Activated CD4-positive, alpha-beta T cell treated with anti-CD3 and anti-CD28 coated beads for 36 hours (primary cell): ENCODE results near the gene SLAMF7. TPM values are rescaled to one million over a fixed set of nuclear protein-coding genes. Genes with fewer than 3 reads are reported as not detected.

ENCODE experiments used
- ATAC-seq: fragments of 200-7000 bp; cut with Tn5 transposase; one replicate; pipeline ENCODE4 v1.10.0; 2021; ENCODE audit warnings: mild to moderate bottlenecking, moderate library complexity
- CTCF ChIA-PET: fragments of 350-600 bp; sonication (Branson Sonifier 250); formaldehyde crosslinking; loops from one replicate; lab custom pipeline; 2021; ENCODE audit warnings: antibody characterized with exemption; lab: Charles Lee
- POLR2A ChIA-PET: fragments of 350-600 bp; sonication (Branson Sonifier 250); formaldehyde crosslinking; loops from one replicate; lab custom pipeline; 2021; ENCODE audit warnings: antibody characterized with exemption, inconsistent platforms; lab: Charles Lee
- DNase-seq: peaks from one replicate; pipeline ENCODE4 v3.0.0-alpha.2; 2020
- H3K27ac Mint-ChIP-seq: one replicate; pipeline ENCODE4 v1.8.0; 2021; ENCODE audit warnings: mixed read lengths
- H3K27me3 Mint-ChIP-seq: one replicate; pipeline ENCODE4 v1.8.0; 2021; ENCODE audit warnings: mixed read lengths
- H3K36me3 Mint-ChIP-seq: one replicate; pipeline ENCODE4 v1.8.0; 2021; ENCODE audit warnings: low read depth, mixed read lengths
- H3K4me1 Mint-ChIP-seq: one replicate; pipeline ENCODE4 v1.8.0; 2021; ENCODE audit warnings: mixed read lengths
- H3K4me3 Mint-ChIP-seq: one replicate; pipeline ENCODE4 v1.8.0; 2021; ENCODE audit warnings: mild to moderate bottlenecking, moderate library complexity, mixed read lengths
- H3K9me3 Mint-ChIP-seq: one replicate; pipeline ENCODE4 v1.8.0; 2021; ENCODE audit warnings: low read depth, mixed read lengths
- intact Hi-C, 2 experiments: fragments of 100-400 bp; cut with DNase I in 1 of 2; cut with micrococcal nuclease in 1 of 2; formaldehyde crosslinking; loops; one replicate each; pipeline versions ENCODE4 v1.14.2 to v1.15.1; 2022 to 2024; cut with DNase I, micrococcal nuclease
- total RNA-seq, 2 experiments: library from RNA; stranded (reverse); gene quantifications; one replicate each; pipeline ENCODE4 v1.2.3, GENCODE V29; 2021

The SLAMF7 gene
- total RNA-seq, 2 experiments from 2014 or later = 35.9 to 40.3 TPM

- H3K9me3 Mint-ChIP-seq = no peaks in the 10 kb centered on the region
- H3K27ac Mint-ChIP-seq = peak overlapping the region; percentile 59
- ChIA-PET POLR2A (no interaction called here), CTCF (interaction anchor here (0.6 to 11.4 kb wide), 13 partner anchors 8 to 180 kb away, joined by 3 to 130 read pairs (median 6); no protein-coding TSS in a partner anchor)
- no peaks in the 10 kb centered on the region for H3K27me3 Mint-ChIP-seq
- ATAC-seq (no peak), DNase-seq (no peak)
- intact Hi-C loops = no loop called here
- no peak overlapping the region for H3K4me3 Mint-ChIP-seq
- peaks cover 58% of the 10 kb centered on the region for H3K4me1 Mint-ChIP-seq
- H3K36me3 Mint-ChIP-seq = no peaks in the 10 kb centered on the region
Observed at GRCh38 chr1:160773093-160773492, 34.0 kb downstream of the SLAMF7 start.

GRCh38 chr1:160774886-160775719 lies 36.1 kb downstream of the SLAMF7 start:
- ChIA-PET CTCF (interaction anchor here (0.7 to 11.4 kb wide), 21 partner anchors 7 to 313 kb away, joined by 3 to 130 read pairs (median 6); partner anchors contain the start of genes CD48, ITLN1, ITLN2 and LY9), POLR2A (no interaction called here)
- intact Hi-C loops = loop anchor here (5.0 kb wide), 2 partner anchors 102 to 177 kb away; partner anchors contain the start of gene ITLN2 (in 1 of the 2)
- ATAC-seq = peak; percentile 89
- peaks cover 51% of the 10 kb centered on the region for H3K4me1 Mint-ChIP-seq
- no peak overlapping the region for H3K4me3 Mint-ChIP-seq
- H3K9me3 Mint-ChIP-seq = no peaks in the 10 kb centered on the region
- peak; percentile 48 for DNase-seq
- H3K27ac Mint-ChIP-seq = peak overlapping the region; percentile 81
- H3K27me3 Mint-ChIP-seq = no peaks in the 10 kb centered on the region
- H3K36me3 Mint-ChIP-seq = no peaks in the 10 kb centered on the region

DNA sequence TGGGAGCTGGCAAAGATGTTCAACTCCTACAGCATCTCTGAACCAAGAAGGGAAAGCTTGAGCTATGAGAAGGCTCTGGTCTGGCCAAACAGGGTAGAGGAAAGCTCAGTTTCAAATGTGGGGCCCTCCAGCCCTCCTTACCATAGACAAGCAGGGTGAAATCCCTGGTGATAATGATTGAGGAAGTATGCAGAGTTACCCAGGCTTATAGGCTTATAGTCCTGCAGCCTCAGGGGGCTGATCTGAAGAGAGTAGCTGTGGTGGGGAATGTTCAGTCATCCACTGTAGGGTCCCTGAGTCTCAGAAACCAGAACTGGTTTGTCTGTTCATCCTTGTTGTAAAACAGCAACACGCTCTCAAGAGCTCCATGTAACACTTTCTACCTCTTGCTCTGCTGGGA lies 37.1 kb downstream of the SLAMF7 start:
- H3K27ac Mint-ChIP-seq = no peak overlapping the region
- CTCF ChIA-PET = interaction anchor here (0.7 to 11.4 kb wide), 24 partner anchors 8 to 321 kb away, joined by 3 to 130 read pairs (median 6); partner anchors contain the start of genes CD48, ITLN2 and LY9
- DNase-seq (no peak), ATAC-seq (no peak)
- H3K27me3 Mint-ChIP-seq = no peaks in the 10 kb centered on the region
- peaks cover 46% of the 10 kb centered on the region for H3K4me1 Mint-ChIP-seq
- no peaks in the 10 kb centered on the region for H3K36me3 Mint-ChIP-seq
- H3K9me3 Mint-ChIP-seq = no peaks in the 10 kb centered on the region
- no peak overlapping the region for H3K4me3 Mint-ChIP-seq
- POLR2A ChIA-PET = interaction anchor here (1.6 kb wide), 1 partner anchor 108 kb away, joined by 5 read pairs; the partner anchor contains the start of gene ITLN1
- intact Hi-C loops = loop anchor here (2.0 to 5.0 kb wide), 3 partner anchors 101 to 176 kb away; partner anchors contain the start of gene ITLN2 (in 1 of the 2)

- ATAC-seq = peak; percentile 38
- Mint-ChIP-seq H3K36me3 (no peaks in the 10 kb centered on the region), H3K27me3 (no peaks in the 10 kb centered on the region), H3K4me3 (no peak overlapping the region), H3K9me3 (no peaks in the 10 kb centered on the region), H3K4me1 (peaks cover 50% of the 10 kb centered on the region), H3K27ac (peak overlapping the region; percentile 5)
- DNase-seq = peak; percentile 64
- ChIA-PET POLR2A (interaction anchor here (1.5 to 1.6 kb wide), 2 partner anchors 10 to 107 kb away, joined by 5 to 9 read pairs; partner anchors contain the start of gene ITLN1), CTCF (interaction anchor here (0.6 to 11.4 kb wide), 38 partner anchors 9 to 512 kb away, joined by 3 to 130 read pairs (median 4); partner anchors contain the start of genes CD48, ITLN1, ITLN2 and LY9)
- intact Hi-C loops = loop anchor here (1.0 to 5.0 kb wide), 5 partner anchors 53 to 177 kb away; partner anchors contain the start of gene ITLN2 (in 2 of the 2)
Observed at GRCh38 chr1:160777486-160778089, 38.5 kb downstream of the SLAMF7 start.

DNA sequence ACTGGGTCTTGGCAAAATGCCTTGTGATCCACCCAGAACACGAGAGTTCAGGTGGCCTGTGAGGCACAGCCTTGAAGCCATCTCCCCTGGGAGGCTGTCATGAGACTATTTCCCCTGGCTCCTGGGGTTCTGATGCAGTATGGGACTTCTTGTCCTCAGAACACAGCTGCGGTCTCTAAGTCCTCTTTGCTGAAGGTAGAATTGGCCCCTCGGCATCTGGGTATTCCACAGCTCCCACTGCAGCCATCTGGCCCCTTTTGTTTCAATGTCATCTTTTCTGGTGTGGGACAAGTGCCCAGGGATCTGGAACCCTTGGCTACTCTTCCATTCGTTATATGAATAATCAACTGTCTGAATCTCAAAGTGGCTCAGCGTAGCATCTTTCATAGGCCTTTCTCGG lies 39.9 kb downstream of the SLAMF7 start:
- CTCF ChIA-PET = interaction anchor here (1.1 to 8.3 kb wide), 12 partner anchors 10 to 173 kb away, joined by 3 to 95 read pairs (median 9); partner anchors contain the start of gene LY9
- no peaks in the 10 kb centered on the region for H3K27me3 Mint-ChIP-seq
- POLR2A ChIA-PET = no interaction called here
- H3K27ac Mint-ChIP-seq = no peak overlapping the region
- ATAC-seq (no peak), DNase-seq (no peak)
- H3K4me3 Mint-ChIP-seq = no peak overlapping the region
- no peaks in the 10 kb centered on the region for H3K36me3 Mint-ChIP-seq
- intact Hi-C loops = loop anchor here (5.0 kb wide), 2 partner anchors 98 to 173 kb away; partner anchors contain the start of gene ITLN2 (in 1 of the 2)
- H3K9me3 Mint-ChIP-seq = no peaks in the 10 kb centered on the region
- H3K4me1 Mint-ChIP-seq = peaks cover 48% of the 10 kb centered on the region

DNA sequence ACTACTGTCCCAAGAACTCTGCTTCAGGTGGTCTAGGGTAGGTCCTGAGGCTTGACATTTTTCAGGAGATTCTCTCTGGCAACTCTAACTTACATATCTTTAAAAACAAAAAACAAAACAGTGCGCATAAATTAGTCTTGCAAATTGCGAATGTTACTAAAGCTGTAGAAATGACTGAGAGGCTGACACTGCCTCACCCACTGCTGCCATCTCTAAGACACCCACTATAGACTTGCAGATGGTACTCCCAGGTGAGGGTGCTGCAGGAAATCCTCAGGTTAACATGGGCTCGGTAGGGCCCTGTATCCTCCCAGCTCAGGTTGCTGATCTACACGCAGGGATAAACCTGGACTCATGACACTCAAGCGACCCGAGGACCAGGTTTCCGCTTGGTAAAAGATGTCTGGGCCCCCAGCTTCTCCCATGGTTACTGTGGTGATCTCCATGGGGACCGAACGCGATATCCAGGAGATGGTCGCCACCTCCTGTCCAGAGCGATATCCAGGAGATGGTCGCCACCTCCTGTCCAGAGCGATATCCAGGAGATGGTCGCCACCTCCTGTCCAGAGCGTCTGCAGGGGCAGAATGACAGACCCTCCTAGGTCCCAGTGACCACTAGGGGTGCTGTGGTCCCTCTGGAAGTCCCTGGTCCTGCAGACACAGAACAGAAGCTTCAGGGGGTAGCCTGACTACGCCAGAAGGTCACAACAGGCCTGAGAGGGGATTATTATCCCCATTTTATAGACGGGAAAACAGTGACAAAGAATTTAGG lies 40.8 kb downstream of the SLAMF7 start:
- POLR2A ChIA-PET = no interaction called here
- intact Hi-C loops = loop anchor here (5.0 kb wide), 2 partner anchors 97 to 172 kb away; partner anchors contain the start of gene ITLN2 (in 1 of the 2)
- no peaks in the 10 kb centered on the region for H3K36me3 Mint-ChIP-seq

DNA sequence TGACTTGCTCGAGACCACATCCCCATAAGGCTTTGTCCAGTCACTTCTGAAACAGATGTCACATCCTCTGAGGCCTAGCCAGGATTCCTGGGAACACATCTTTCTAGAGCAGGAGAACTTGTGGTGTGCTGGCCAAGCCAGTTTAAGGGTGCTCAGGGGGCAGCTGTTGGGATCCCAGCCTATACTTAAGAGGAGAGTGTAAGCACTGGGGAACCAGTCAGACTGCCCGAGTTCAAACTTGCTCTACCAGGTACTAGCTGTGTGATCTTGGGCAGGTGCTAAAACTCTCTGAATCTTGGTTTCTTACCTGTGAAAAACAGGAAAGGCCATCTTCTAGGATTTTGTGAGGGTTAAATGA lies 41.3 kb downstream of the SLAMF7 start:
- intact Hi-C loops = no loop called here
- peaks cover 38% of the 10 kb centered on the region for H3K4me1 Mint-ChIP-seq
- H3K27me3 Mint-ChIP-seq = no peaks in the 10 kb centered on the region
- H3K9me3 Mint-ChIP-seq = no peaks in the 10 kb centered on the region
- ATAC-seq = no peak
- H3K36me3 Mint-ChIP-seq = no peaks in the 10 kb centered on the region
- ChIA-PET CTCF (interaction anchor here (0.5 to 8.3 kb wide), 25 partner anchors 8 to 386 kb away, joined by 3 to 95 read pairs (median 4); partner anchors contain the start of genes LY9 and PPOX), POLR2A (no interaction called here)
- H3K27ac Mint-ChIP-seq = no peak overlapping the region
- DNase-seq = no peak
- H3K4me3 Mint-ChIP-seq = no peak overlapping the region

More for the DNA sequence above, 40.8 kb downstream of the SLAMF7 start:
- Mint-ChIP-seq H3K4me3 (no peak overlapping the region), H3K27me3 (no peaks in the 10 kb centered on the region), H3K9me3 (no peaks in the 10 kb centered on the region), H3K4me1 (peaks cover 44% of the 10 kb centered on the region), H3K27ac (no peak overlapping the region)
- ATAC-seq (no peak), DNase-seq (peak; percentile 70)
- CTCF ChIA-PET = interaction anchor here (0.5 to 8.3 kb wide), 25 partner anchors 7 to 386 kb away, joined by 3 to 95 read pairs (median 4); partner anchors contain the start of genes LY9 and PPOX

DNA sequence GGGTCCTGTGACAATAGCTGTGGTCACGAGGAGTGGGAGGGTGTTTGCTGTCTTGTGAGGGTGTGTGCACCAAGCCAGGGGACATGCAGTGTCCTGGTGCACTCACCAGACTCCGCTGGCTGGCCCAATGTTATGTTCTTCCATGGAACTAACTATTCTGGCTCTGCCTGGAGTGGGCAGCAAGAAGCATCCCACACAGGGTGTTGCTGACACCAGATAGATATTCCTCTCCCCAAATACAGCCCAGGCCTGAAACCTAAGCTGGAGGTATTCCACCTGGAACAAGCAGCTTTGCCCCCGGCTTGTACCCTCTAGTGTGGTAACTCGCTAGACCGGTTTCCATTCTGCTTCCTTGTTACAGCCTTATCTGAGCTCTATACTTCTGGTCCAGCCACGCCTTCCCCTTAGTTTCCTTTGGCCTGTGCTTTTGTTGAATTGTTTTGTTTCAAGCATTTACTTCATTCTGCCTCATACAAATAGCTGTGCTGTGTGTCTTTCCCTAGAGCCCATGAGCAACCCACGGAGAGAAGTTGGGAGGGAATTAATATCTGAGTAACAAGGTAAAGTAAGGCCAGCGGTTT lies 42.2 kb downstream of the SLAMF7 start:
- intact Hi-C loops = no loop called here
- Mint-ChIP-seq H3K27ac (peak overlapping the region; percentile 23), H3K4me1 (peaks cover 31% of the 10 kb centered on the region), H3K27me3 (no peaks in the 10 kb centered on the region), H3K4me3 (no peak overlapping the region), H3K36me3 (no peaks in the 10 kb centered on the region), H3K9me3 (no peaks in the 10 kb centered on the region)
- CTCF ChIA-PET = interaction anchor here (0.6 to 8.3 kb wide), 23 partner anchors 9 to 490 kb away, joined by 3 to 95 read pairs (median 4); partner anchors contain the start of genes ITLN1 and LY9
- DNase-seq (no peak), ATAC-seq (no peak)
- POLR2A ChIA-PET = interaction anchor here (0.5 to 1.0 kb wide), 2 partner anchors 12 to 14 kb away, joined by 3 to 6 read pairs; no protein-coding TSS in a partner anchor

GRCh38 chr1:160781914-160782689 lies 43.1 kb downstream of the SLAMF7 start:
- peak; percentile 91 for ATAC-seq
- ChIA-PET POLR2A (interaction anchor here (0.5 to 1.0 kb wide), 2 partner anchors 13 to 588 kb away, joined by 3 read pairs; no protein-coding TSS in a partner anchor), CTCF (interaction anchor here (0.6 to 8.3 kb wide), 19 partner anchors 9 to 490 kb away, joined by 3 to 95 read pairs (median 5); partner anchors contain the start of genes ITLN1 and LY9)
- DNase-seq = peak; percentile 52
- no peaks in the 10 kb centered on the region for H3K27me3 Mint-ChIP-seq
- no peak overlapping the region for H3K4me3 Mint-ChIP-seq
- no peaks in the 10 kb centered on the region for H3K9me3 Mint-ChIP-seq
- peak overlapping the region; percentile 53 for H3K27ac Mint-ChIP-seq
- H3K36me3 Mint-ChIP-seq = no peaks in the 10 kb centered on the region
- peaks cover 29% of the 10 kb centered on the region for H3K4me1 Mint-ChIP-seq
- intact Hi-C loops = loop anchor here in 1 of 2 experiments (2.0 kb wide), 1 partner anchor 15 kb away; the partner anchor contains the start of gene LY9
